ENCODE results near the gene MTURN.

Gene MTURN

DNA sequence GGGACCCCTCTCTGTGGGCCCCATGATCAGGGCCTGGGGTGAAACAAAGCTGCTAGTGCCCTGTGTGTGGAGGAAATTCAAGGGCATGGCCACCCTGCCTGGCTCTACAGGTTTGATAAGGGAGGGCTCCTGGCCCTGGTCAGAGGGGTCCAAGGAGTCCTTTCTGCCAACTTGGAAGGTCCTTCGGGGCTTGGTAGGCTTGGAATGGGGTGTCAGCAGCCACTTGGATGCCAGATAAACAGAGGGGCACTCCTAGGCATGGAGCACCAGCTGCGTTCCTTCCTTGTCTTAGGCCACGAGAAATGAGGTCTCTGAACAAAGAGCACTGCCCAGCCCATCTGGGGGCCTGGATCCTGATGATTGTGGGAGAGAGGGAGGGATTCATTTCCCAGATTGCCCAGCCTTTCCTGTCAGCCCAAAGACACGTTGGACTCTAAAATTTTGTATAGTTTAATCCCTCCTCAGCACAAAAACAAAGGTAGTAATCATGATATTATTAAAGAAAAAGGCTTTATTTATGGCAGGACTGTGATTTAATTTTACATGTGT lies 5.1 kb downstream of the MTURN start:
- Histone ChIP-seq H3K9ac (ENCODE audit: low read length) (no peak overlapping the region), H3K9me3 (ENCODE audit: control insufficient read depth, low read depth, low read length) (no peaks in the 10 kb centered on the region), H3K27ac (ENCODE audit: low read length) (no peak overlapping the region)

DNA sequence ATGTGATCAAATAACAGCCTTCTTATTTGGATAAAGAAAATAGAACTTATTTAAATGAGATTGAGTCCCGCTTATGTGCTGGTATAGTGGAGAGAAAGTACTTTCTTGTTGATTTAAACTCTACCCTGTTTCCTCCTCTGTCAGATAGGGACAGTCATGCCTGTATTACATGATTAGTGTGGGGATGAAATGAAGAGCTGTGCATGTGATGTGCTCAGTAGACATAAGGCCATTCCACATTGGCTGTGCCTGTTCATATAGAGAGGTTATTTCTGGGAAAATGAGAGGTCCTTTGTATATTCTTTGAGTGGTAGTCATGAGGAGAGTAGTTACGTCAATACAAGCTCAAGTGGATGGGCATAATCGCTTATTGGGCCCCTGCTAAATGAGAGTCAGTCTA lies 5.7 kb downstream of the MTURN start:
- H3K4me1 ChIP-seq (ENCODE audit: control insufficient read depth, low read depth, low read length), result no peaks in the 10 kb centered on the region
- H3K27ac ChIP-seq (ENCODE audit: low read length), result no peak overlapping the region
- H3K9me3 ChIP-seq (ENCODE audit: control insufficient read depth, low read depth, low read length), result no peaks in the 10 kb centered on the region
- H3K27me3 ChIP-seq (ENCODE audit: control insufficient read depth, insufficient read depth, low read length), result peaks cover 26% of the 10 kb centered on the region
- no peak overlapping the region for H3K9ac ChIP-seq (ENCODE audit: low read length)
- no peak overlapping the region for H3K4me3 ChIP-seq (ENCODE audit: low read length)
- no peaks in the 10 kb centered on the region for H3K36me3 ChIP-seq (ENCODE audit: control insufficient read depth, low read depth, low read length)

More for the DNA sequence above, 5.1 kb downstream of the MTURN start:
- Histone ChIP-seq H3K4me1 (ENCODE audit: control insufficient read depth, low read depth, low read length) (no peaks in the 10 kb centered on the region), H3K27me3 (ENCODE audit: control insufficient read depth, insufficient read depth, low read length) (peaks cover 26% of the 10 kb centered on the region), H3K4me3 (ENCODE audit: low read length) (no peak overlapping the region), H3K36me3 (ENCODE audit: control insufficient read depth, low read depth, low read length) (no peaks in the 10 kb centered on the region)

DNA sequence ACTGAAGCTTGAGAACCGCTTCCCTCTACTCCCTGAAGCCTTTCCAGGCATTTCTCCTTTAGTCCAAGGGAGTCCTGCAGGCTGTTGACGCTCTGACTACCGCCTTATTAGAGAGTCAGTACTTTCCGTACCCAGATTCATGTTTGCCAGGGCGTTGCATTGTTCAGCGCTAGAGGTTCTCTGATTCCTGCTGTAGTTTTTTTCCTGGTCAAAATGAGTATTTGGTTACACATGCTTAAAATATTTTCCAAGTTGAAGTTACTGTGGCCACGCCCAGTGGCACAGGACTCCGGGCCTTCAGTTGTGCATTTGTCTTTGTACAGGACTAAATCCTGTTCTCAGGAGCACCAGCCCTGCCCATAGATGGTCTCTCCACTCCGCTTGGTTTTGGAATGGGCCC lies 7.9 kb downstream of the MTURN start:
- Histone ChIP-seq H3K36me3 (ENCODE audit: control insufficient read depth, low read depth, low read length) (no peaks in the 10 kb centered on the region), H3K9me3 (ENCODE audit: control insufficient read depth, low read depth, low read length) (no peaks in the 10 kb centered on the region), H3K4me1 (ENCODE audit: control insufficient read depth, low read depth, low read length) (no peaks in the 10 kb centered on the region), H3K4me3 (ENCODE audit: low read length) (no peak overlapping the region), H3K27ac (ENCODE audit: low read length) (no peak overlapping the region), H3K9ac (ENCODE audit: low read length) (no peak overlapping the region), H3K27me3 (ENCODE audit: control insufficient read depth, insufficient read depth, low read length) (peaks cover 3% of the 10 kb centered on the region)

DNA sequence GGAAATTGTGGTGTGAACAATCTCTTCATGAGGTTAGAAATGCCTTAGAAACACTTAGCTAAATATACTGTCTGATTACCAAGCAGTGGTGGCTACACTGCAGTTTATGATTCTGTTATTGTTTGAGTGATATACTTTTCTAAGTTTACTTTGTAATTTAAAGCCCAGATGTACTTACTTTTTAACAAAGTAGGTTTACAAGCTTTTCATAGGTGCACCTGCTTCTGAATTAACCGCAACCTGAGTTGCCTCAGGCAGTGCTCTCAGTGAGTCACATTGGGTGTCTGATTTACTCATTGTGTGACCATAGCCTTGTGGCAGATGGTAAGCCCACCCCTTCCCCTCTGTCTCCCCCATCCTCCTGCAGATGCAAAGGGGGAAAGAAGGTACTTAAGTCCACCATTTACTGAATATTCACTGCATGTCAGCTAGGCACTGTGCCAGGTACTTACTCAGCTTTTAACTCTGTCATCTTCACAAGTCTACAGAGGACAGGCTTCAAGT lies 9.0 kb downstream of the MTURN start:
- no peak overlapping the region for H3K4me3 ChIP-seq (ENCODE audit: low read length)
- no peak overlapping the region for H3K27ac ChIP-seq (ENCODE audit: low read length)

DNA sequence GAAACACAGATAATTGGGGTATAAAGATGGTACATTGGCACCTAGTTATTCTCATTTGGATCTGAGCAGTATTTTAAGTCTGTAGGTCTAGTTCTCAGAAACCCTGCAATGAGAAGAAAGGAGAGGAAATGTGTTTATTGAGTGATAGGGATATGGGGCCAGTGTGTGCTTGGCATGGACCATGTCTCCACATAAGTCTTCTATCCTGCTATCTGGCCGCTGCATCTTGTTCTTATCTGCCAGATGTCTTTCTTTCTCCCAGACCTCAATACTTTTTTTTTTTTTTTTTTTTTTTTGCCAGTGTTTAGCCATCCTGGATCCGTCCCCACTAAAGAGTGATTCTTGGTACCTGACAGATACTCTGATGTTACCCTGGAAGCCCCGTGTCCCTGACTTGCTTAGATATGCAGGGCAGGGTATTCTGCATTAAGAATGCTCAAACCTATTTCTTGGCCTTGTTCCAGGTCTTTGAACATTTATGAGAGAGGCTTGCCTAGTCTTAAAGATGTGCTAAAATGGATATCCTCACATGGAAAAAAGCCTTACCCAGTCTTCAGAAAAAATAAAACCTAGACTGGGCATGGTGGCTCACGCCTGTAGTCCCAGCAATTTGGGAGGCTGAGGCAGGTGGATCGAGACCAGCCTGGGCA lies 10.0 kb downstream of the MTURN start:
- Histone ChIP-seq H3K4me3 (ENCODE audit: low read length) (no peak overlapping the region), H3K9ac (ENCODE audit: low read length) (no peak overlapping the region), H3K36me3 (ENCODE audit: control insufficient read depth, low read depth, low read length) (no peaks in the 10 kb centered on the region), H3K9me3 (ENCODE audit: control insufficient read depth, low read depth, low read length) (no peaks in the 10 kb centered on the region), H3K27ac (ENCODE audit: low read length) (no peak overlapping the region), H3K4me1 (ENCODE audit: control insufficient read depth, low read depth, low read length) (no peaks in the 10 kb centered on the region), H3K27me3 (ENCODE audit: control insufficient read depth, insufficient read depth, low read length) (no peaks in the 10 kb centered on the region)

More for the DNA sequence above, 9.0 kb downstream of the MTURN start:
- H3K4me1 ChIP-seq (ENCODE audit: control insufficient read depth, low read depth, low read length), result no peaks in the 10 kb centered on the region
- no peak overlapping the region for H3K9ac ChIP-seq (ENCODE audit: low read length)
- no peaks in the 10 kb centered on the region for H3K36me3 ChIP-seq (ENCODE audit: control insufficient read depth, low read depth, low read length)
- no peaks in the 10 kb centered on the region for H3K9me3 ChIP-seq (ENCODE audit: control insufficient read depth, low read depth, low read length)
- no peaks in the 10 kb centered on the region for H3K27me3 ChIP-seq (ENCODE audit: control insufficient read depth, insufficient read depth, low read length)

DNA sequence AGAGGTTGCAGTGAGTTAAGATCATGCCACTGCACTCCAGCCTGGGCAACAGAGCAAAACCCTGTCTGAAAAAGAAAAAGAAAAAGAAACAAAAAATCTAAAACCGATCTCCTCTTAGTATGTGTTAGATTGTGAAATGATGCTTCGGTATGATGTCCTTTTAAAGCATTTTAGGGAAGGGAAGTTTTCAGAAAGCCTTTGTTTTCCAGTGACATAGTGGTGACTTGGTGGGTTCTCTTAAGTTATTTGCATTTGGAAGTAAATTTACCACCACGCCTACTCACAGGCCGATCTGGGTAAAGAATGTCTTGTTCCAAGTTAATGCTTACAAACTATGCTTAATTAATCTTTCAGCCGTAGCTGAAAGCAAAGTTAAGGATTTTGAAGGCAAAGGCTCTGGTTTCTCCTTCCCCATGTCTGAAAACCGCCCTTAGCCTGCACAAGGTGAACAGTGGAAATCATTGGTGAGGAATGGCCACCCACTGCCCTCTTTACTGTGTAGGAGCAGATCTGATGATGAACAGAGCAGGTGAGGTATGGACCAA lies 10.7 kb downstream of the MTURN start:
- Histone ChIP-seq H3K27me3 (ENCODE audit: control insufficient read depth, insufficient read depth, low read length) (no peaks in the 10 kb centered on the region), H3K36me3 (ENCODE audit: control insufficient read depth, low read depth, low read length) (no peaks in the 10 kb centered on the region), H3K4me3 (ENCODE audit: low read length) (no peak overlapping the region), H3K9me3 (ENCODE audit: control insufficient read depth, low read depth, low read length) (no peaks in the 10 kb centered on the region), H3K27ac (ENCODE audit: low read length) (no peak overlapping the region), H3K9ac (ENCODE audit: low read length) (no peak overlapping the region), H3K4me1 (ENCODE audit: control insufficient read depth, low read depth, low read length) (no peaks in the 10 kb centered on the region)

DNA sequence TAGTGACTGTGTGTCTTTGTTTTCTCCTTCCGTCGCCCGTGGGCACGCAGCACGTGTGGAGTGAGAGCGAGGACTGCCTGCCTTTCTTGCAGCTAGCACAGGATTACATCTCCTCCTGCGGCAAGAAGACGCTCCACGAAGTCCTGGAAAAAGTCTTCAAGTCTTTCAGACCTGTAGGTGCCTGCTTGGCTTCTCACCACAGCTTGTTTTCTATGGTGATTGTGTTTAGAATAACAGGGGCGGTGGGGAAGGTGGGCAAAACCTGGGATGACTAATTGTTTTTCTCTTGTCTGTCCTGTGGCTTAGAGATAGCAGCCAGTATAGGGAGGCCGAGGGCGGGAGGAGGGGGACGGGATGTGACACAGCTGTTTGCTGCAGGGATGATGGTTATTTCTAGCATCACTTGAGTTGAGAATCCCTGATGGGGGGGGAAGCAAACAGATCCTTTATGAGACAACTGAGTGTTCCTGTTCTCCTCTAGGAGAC lies 11.4 kb downstream of the MTURN start:
- Histone ChIP-seq H3K27ac (ENCODE audit: low read length) (no peak overlapping the region), H3K4me3 (ENCODE audit: low read length) (no peak overlapping the region), H3K4me1 (ENCODE audit: control insufficient read depth, low read depth, low read length) (no peaks in the 10 kb centered on the region), H3K9ac (ENCODE audit: low read length) (no peak overlapping the region), H3K27me3 (ENCODE audit: control insufficient read depth, insufficient read depth, low read length) (no peaks in the 10 kb centered on the region), H3K9me3 (ENCODE audit: control insufficient read depth, low read depth, low read length) (no peaks in the 10 kb centered on the region), H3K36me3 (ENCODE audit: control insufficient read depth, low read depth, low read length) (no peaks in the 10 kb centered on the region)

DNA sequence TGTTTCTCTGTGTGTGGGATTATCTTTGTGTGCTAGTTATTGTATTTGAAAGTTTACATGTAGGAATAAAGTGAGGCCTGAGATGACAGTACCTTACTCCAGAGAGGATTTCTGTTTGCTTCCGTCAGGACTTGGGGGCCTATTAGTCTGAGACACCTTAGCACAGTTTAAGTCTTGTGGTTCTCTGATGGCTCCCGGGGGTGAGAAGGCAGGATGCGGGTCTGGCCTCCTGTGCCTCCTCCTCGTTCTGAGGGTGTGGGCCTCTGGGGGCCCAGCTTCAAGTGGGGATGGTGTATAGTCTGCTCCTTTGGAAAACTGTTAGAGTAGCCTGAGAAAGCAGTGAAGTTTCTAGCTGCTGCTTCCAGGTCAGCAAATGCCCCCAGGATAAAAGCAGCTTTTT lies 12.4 kb downstream of the MTURN start:
- Histone ChIP-seq H3K4me1 (ENCODE audit: control insufficient read depth, low read depth, low read length) (no peaks in the 10 kb centered on the region), H3K36me3 (ENCODE audit: control insufficient read depth, low read depth, low read length) (no peaks in the 10 kb centered on the region), H3K27ac (ENCODE audit: low read length) (no peak overlapping the region), H3K9me3 (ENCODE audit: control insufficient read depth, low read depth, low read length) (no peaks in the 10 kb centered on the region), H3K9ac (ENCODE audit: low read length) (no peak overlapping the region), H3K27me3 (ENCODE audit: control insufficient read depth, insufficient read depth, low read length) (no peaks in the 10 kb centered on the region), H3K4me3 (ENCODE audit: low read length) (no peak overlapping the region)

DNA sequence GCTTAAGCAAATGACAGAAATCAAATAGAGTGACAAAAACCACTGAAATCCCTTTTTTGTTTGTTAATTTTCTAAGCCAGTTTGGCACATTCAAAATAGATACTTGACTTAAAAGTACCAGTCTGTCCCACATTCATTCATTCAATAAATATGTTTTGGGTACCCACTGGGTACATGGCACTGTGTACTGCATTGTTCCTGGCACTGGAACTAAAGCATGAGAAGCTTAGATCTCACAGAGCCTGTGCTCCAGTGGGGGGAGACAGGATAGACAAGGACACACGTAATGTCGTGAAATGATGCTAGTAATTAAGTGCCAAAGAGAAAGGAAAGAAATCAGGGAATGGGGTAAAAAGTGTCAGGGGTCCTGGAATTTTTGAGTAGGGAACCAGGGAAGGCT lies 13.0 kb downstream of the MTURN start:
- H3K9ac ChIP-seq (ENCODE audit: low read length), result no peak overlapping the region
- no peak overlapping the region for H3K4me3 ChIP-seq (ENCODE audit: low read length)
- H3K27ac ChIP-seq (ENCODE audit: low read length), result no peak overlapping the region

DNA sequence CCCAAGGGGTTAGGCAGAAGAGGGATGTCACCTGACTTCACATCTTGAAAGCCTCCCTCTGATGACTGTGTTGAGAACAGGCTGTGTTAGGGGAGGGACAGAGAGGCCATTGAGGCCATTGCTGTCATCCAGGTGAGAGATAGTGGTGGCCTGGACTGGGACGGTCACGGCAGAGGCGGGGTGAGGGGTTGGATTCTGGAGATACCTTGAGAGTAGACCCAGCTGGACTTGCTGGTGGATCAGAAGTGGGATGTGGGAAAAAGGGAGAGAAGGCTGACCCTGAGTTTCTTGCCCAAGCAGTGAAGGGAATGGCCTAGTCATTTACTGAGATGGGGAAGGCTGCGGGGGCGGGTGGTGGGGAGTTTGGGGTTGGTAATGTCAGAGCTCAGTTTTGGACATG lies 13.6 kb downstream of the MTURN start:
- Histone ChIP-seq H3K36me3 (ENCODE audit: control insufficient read depth, low read depth, low read length) (no peaks in the 10 kb centered on the region), H3K27ac (ENCODE audit: low read length) (no peak overlapping the region), H3K4me3 (ENCODE audit: low read length) (no peak overlapping the region), H3K4me1 (ENCODE audit: control insufficient read depth, low read depth, low read length) (no peaks in the 10 kb centered on the region), H3K9me3 (ENCODE audit: control insufficient read depth, low read depth, low read length) (no peaks in the 10 kb centered on the region), H3K9ac (ENCODE audit: low read length) (no peak overlapping the region), H3K27me3 (ENCODE audit: control insufficient read depth, insufficient read depth, low read length) (no peaks in the 10 kb centered on the region)

More for the DNA sequence above, 13.0 kb downstream of the MTURN start:
- Histone ChIP-seq H3K36me3 (ENCODE audit: control insufficient read depth, low read depth, low read length) (no peaks in the 10 kb centered on the region), H3K4me1 (ENCODE audit: control insufficient read depth, low read depth, low read length) (no peaks in the 10 kb centered on the region), H3K27me3 (ENCODE audit: control insufficient read depth, insufficient read depth, low read length) (no peaks in the 10 kb centered on the region), H3K9me3 (ENCODE audit: control insufficient read depth, low read depth, low read length) (no peaks in the 10 kb centered on the region)

DNA sequence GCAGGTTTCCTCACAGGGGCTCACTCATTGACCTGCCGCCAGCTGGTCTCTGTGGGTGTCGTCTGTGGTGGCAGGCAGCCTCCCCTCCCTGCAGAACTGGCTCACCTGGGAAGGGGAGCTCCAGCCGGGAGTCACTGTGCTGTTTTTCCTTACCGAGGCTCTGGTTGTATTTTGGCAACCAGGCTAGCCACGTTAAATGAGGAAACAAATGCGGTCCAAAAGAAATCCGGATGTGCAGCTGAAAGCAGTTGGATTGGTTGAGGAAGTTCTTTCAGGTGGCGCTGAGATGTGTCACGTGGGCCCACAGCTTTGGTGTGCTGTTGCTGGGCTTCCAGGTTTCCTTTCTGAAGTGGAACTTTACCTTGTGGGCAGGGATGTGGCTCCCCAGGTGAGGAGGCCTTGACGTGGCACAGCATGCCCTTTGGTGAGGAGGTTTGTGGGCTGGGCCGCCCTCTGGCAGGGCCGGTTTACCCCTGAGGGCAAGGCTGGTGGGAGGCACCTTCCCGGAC lies 14.2 kb downstream of the MTURN start:
- Histone ChIP-seq H3K36me3 (ENCODE audit: control insufficient read depth, low read depth, low read length) (no peaks in the 10 kb centered on the region), H3K4me1 (ENCODE audit: control insufficient read depth, low read depth, low read length) (no peaks in the 10 kb centered on the region), H3K27ac (ENCODE audit: low read length) (no peak overlapping the region), H3K4me3 (ENCODE audit: low read length) (no peak overlapping the region), H3K9ac (ENCODE audit: low read length) (no peak overlapping the region), H3K27me3 (ENCODE audit: control insufficient read depth, insufficient read depth, low read length) (no peaks in the 10 kb centered on the region), H3K9me3 (ENCODE audit: control insufficient read depth, low read depth, low read length) (no peaks in the 10 kb centered on the region)

All from iPS-18a (cell line).